Measurements from ENCODE around the gene VEGFA. TPM values are rescaled to one million over a fixed set of nuclear protein-coding genes. Genes with fewer than 3 reads are reported as not detected.

The VEGFA gene
- total RNA-seq, 1 donor from 2014 or later = 236 TPM

DNA sequence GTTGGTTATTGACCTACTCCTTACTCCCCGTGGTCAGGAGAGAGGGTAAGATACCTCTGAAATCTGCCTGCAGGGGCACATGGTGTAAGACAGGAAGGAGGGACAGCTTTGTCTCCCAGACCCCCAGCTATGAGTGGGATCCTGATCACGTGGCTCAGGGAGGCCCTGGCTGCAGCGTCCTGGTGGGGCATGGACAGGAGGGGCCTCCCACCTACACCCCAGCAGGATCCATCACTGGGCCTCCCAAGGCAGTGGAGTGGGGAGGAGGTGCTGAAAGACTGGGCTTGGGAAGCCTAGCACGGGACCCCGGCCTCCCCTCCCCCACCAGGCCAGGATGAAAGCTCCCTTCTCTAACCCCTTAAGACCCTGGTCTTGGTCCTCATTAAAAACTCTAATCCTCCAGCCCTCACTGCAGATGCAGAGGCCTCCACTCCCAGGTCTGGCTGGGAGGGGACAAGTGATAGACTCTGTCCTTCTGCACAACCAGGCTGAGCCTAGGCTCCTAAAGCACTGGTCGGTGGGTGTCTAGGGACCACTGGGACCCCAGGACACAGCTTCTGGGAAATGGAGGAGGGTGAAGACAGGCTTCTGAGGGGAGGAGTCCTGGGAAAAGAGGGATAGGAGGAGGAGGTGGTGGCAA lies 29.6 kb upstream of the VEGFA start:
- no peak for DNase-seq (ENCODE audit: low read depth)
- Histone ChIP-seq H3K27me3 (ENCODE audit: control insufficient read depth, insufficient read depth, low read length) (no peaks in the 10 kb centered on the region), H3K4me3 (ENCODE audit: low read depth, low read length) (no peak overlapping the region), H3K36me3 (ENCODE audit: control insufficient read depth, insufficient read depth, low read length) (no peaks in the 10 kb centered on the region)
- TF ChIP-seq, protein P1, sequence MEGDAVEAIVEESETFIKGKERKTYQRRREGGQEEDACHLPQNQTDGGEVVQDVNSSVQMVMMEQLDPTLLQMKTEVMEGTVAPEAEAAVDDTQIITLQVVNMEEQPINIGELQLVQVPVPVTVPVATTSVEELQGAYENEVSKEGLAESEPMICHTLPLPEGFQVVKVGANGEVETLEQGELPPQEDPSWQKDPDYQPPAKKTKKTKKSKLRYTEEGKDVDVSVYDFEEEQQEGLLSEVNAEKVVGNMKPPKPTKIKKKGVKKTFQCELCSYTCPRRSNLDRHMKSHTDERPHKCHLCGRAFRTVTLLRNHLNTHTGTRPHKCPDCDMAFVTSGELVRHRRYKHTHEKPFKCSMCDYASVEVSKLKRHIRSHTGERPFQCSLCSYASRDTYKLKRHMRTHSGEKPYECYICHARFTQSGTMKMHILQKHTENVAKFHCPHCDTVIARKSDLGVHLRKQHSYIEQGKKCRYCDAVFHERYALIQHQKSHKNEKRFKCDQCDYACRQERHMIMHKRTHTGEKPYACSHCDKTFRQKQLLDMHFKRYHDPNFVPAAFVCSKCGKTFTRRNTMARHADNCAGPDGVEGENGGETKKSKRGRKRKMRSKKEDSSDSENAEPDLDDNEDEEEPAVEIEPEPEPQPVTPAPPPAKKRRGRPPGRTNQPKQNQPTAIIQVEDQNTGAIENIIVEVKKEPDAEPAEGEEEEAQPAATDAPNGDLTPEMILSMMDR (IDR thresholded peaks at IDR 0.05; ENCODE audit: insufficient read depth, low read length, poor library complexity, severe bottlenecking) = no peak

DNA sequence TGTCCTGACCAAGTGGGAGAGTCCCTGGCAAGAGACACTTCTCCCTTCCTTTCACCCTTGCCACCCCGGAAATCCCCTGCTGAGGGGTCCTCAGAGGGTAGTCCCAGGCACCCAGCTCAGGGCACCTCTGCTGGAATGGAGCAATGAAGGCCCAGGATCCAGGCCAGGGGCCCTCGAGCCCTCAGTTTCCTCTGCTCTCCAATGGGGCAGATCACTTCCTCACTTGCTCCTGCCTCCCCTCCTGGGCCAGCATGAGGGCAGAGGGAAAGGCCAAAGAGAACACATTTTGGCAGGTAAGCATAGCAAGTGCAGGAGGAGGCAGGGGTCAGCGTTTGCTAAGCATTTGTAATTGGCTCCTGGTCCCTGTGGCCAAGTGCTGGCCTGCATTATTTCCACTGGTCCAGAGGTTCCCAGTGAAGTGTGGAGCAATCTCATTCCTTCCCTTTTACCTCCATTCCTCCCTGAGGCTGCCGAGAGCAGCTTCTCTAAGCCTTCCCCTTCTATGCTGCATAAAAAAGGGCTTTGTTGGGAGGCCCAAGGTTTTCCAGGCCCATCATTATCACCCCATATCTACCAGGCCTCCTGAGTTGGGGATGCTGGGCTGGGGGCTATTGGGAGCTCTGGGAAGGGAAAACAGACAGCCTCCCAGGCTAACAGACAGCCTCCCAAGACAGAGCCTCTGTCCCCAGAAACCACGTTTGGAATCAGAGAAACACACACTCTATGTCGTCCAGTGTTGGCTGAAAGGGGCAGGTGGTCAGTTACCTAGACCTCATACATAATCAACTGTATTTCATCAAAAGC lies 28.8 kb upstream of the VEGFA start:
- H3K36me3 ChIP-seq (ENCODE audit: control insufficient read depth, insufficient read depth, low read length) = no peaks in the 10 kb centered on the region
- TF ChIP-seq, protein P1 (IDR thresholded peaks at IDR 0.05; ENCODE audit: insufficient read depth, low read length, poor library complexity, severe bottlenecking) = no peak
- DNase-seq (ENCODE audit: low read depth) = no peak
- no peak overlapping the region for H3K4me3 ChIP-seq (ENCODE audit: low read depth, low read length)
- no peaks in the 10 kb centered on the region for H3K27me3 ChIP-seq (ENCODE audit: control insufficient read depth, insufficient read depth, low read length)

DNA sequence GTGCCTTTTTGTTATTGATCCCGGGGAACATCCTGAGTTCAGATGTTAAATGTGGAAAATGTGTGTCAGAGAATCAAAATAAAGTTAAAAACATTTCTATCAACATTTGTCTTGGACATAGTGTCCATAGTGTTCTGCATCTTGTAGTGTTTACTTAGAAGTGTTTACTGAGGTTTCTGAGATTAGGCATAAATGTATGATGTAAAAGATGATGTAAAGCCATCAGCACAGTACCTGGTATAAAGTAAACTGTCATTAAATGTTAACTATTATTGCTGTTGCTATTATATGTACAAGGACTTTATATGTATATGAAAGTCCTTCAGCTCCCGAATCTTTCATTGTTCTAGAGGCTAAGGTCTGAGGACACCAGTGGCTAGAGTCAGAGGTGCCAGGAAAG lies 28.2 kb upstream of the VEGFA start:
- TF ChIP-seq, protein P1 (IDR thresholded peaks at IDR 0.05; ENCODE audit: insufficient read depth, low read length, poor library complexity, severe bottlenecking) = no peak
- Histone ChIP-seq H3K27me3 (ENCODE audit: control insufficient read depth, insufficient read depth, low read length) (peaks cover 1% of the 10 kb centered on the region), H3K36me3 (ENCODE audit: control insufficient read depth, insufficient read depth, low read length) (no peaks in the 10 kb centered on the region), H3K4me3 (ENCODE audit: low read depth, low read length) (no peak overlapping the region)
- no peak for DNase-seq (ENCODE audit: low read depth)

DNA sequence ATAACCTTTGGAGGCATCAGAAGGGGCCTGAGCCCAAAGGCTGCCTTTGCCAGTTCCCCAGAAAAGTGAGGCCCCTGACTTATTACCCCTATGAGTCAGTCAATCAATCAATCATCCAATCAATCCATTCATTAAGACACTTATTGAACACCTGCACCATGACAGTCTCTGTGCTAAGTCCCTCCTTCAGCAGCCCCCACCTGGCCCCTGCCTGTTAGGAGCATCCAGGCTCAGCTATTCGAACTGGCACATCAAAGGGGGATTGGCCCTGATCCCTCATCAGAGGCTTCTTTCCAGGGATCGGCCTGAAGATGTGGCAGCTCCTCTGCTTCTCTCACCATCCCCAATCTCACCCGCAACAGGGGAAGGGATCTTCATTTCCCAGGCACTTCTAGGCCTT lies 27.7 kb upstream of the VEGFA start:
- DNase-seq (ENCODE audit: low read depth) = no peak
- TF ChIP-seq, protein P1 (IDR thresholded peaks at IDR 0.05; ENCODE audit: insufficient read depth, low read length, poor library complexity, severe bottlenecking) = no peak
- H3K27me3 ChIP-seq (ENCODE audit: control insufficient read depth, insufficient read depth, low read length) = peaks cover 2% of the 10 kb centered on the region
- no peak overlapping the region for H3K4me3 ChIP-seq (ENCODE audit: low read depth, low read length)
- H3K36me3 ChIP-seq (ENCODE audit: control insufficient read depth, insufficient read depth, low read length) = no peaks in the 10 kb centered on the region

DNA sequence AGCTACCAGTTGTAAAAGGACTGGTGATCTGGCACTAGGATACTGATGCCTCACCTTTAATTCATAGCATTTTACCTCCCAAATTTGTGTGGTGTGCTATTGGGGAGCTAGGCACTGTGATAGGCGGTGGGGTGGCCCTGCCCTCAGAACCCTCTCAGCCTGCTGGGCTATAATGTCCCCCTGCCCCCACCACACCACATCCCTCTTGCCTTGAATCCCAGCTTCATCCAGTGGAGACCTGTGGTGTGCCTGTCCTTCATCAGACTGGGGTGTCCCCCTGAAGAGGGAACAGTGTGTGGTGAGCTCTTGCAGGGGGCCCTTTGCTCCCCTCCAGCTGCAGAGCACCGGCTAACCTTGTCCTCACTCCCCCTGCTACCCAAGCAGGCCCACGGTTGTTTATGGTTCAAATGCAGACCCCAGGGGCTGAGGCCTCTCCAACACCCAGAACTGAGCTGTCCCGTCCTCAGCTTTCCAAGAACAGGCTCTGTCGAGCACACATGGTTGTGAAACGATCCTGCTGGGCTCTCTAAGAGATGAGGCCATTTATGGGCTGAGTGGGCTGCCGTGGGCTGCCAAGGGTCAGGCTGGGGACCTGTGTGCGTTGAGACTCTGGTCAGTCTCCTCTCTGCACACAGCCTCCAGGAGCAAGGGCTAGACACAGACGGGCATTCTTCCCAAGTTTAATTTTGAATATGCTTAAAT lies 26.9 kb upstream of the VEGFA start:
- H3K4me3 ChIP-seq (ENCODE audit: low read depth, low read length) = no peak overlapping the region
- no peaks in the 10 kb centered on the region for H3K36me3 ChIP-seq (ENCODE audit: control insufficient read depth, insufficient read depth, low read length)
- TF ChIP-seq, protein P1 (IDR thresholded peaks at IDR 0.05; ENCODE audit: insufficient read depth, low read length, poor library complexity, severe bottlenecking) = no peak
- peaks cover 3% of the 10 kb centered on the region for H3K27me3 ChIP-seq (ENCODE audit: control insufficient read depth, insufficient read depth, low read length)
- no peak for DNase-seq (ENCODE audit: low read depth)
